ENCODE results near the gene IQGAP2.
"Not testable (repeated sequence)": the region's sequence is repeated elsewhere in the genome, so short reads cannot be mapped to it uniquely, and the experiment has no call there.

Gene IQGAP2

GRCh38 chr5:76415855-76416254, 12.8 kb downstream of the IQGAP2 start:
- no peak for DNase-seq

GRCh38 chr5:76419597-76420298, 16.7 kb downstream of the IQGAP2 start:
- no peak for DNase-seq

- no peak for DNase-seq
Measured at GRCh38 chr5:76422227-76422626, 19.1 kb downstream of the IQGAP2 start.

- DNase-seq: no peak
Measured at GRCh38 chr5:76422742-76423141, 19.7 kb downstream of the IQGAP2 start.

- DNase-seq: no peak
Measured at GRCh38 chr5:76425146-76425545, 22.1 kb downstream of the IQGAP2 start.

GRCh38 chr5:76425928-76426804, 23.1 kb downstream of the IQGAP2 start:
- DNase-seq: no peak

GRCh38 chr5:76427206-76428140, 24.4 kb downstream of the IQGAP2 start:
- no peak for DNase-seq

GRCh38 chr5:76428550-76428949, 25.5 kb downstream of the IQGAP2 start:
- not testable (repeated sequence) for DNase-seq

- no peak for DNase-seq
Measured at GRCh38 chr5:76433261-76433660, 30.2 kb downstream of the IQGAP2 start.

GRCh38 chr5:76437507-76437906, 34.4 kb downstream of the IQGAP2 start:
- not testable (repeated sequence) for DNase-seq

GRCh38 chr5:76438025-76438424, 34.9 kb downstream of the IQGAP2 start:
- no peak for DNase-seq

GRCh38 chr5:76439201-76439600, 36.1 kb downstream of the IQGAP2 start:
- DNase-seq: no peak

GRCh38 chr5:76439929-76440328, 36.8 kb downstream of the IQGAP2 start:
- no peak for DNase-seq

GRCh38 chr5:76441101-76441500, 38.0 kb downstream of the IQGAP2 start:
- no peak for DNase-seq

GRCh38 chr5:76441890-76442673, 39.0 kb downstream of the IQGAP2 start:
- DNase-seq: no peak

GRCh38 chr5:76443066-76443800, 40.1 kb downstream of the IQGAP2 start:
- no peak for DNase-seq

- no peak for DNase-seq
Measured at GRCh38 chr5:76445063-76445462, 42.0 kb downstream of the IQGAP2 start.

GRCh38 chr5:76445830-76446229, 42.7 kb downstream of the IQGAP2 start:
- no peak for DNase-seq

- no peak for DNase-seq
Measured at GRCh38 chr5:76446776-76447175, 43.7 kb downstream of the IQGAP2 start.

GRCh38 chr5:76449606-76450005, 46.5 kb downstream of the IQGAP2 start:
- no peak for DNase-seq

- DNase-seq: no peak
Measured at GRCh38 chr5:76450054-76450453, 47.0 kb downstream of the IQGAP2 start.
